Heart right ventricle (tissue), 16 donors: ENCODE data around the gene GAS5. TPM values are rescaled to one million over a fixed set of nuclear protein-coding genes. Genes with fewer than 3 reads are reported as not detected.

ENCODE experiments used
- ATAC-seq, 8 donors: fragments of 200-7000 bp; cut with Tn5 transposase; one replicate each; pipeline ENCODE4 v1.9.1; 2020; ENCODE audit warnings: mild to moderate bottlenecking in 8 of 8, moderate library complexity in 8 of 8, moderate number of reproducible peaks in 1 of 8
- DNase-seq, 2 donors: peaks; one replicate each; pipeline ENCODE4 v3.0.0-alpha.2; 2020
- H3K27ac ChIP-seq, 10 donors: fragments of 200-600 bp; sonication (generic) in 2 of 10; one replicate each; pipeline versions ENCODE4 v1.5.0 to v1.8.0; 2020 to 2022; ENCODE audit warnings: mild to moderate bottlenecking in 3 of 10
- H3K27me3 ChIP-seq, 7 donors: fragments of 200-600 bp; one replicate each; pipeline ENCODE4 v1.8.0; 2021 to 2022; ENCODE audit warnings: mild to moderate bottlenecking in 2 of 7
- H3K36me3 ChIP-seq, 9 donors: fragments of 200-600 bp; sonication (generic) in 1 of 9; one replicate each; pipeline versions ENCODE4 v1.5.0 to v1.8.0; 2020 to 2022; ENCODE audit warnings: mild to moderate bottlenecking in 2 of 9
- H3K4me1 ChIP-seq, 9 donors: fragments of 200-600 bp; sonication (generic) in 1 of 9; one replicate each; pipeline versions ENCODE4 v1.5.0 to v1.8.0; 2020 to 2022; ENCODE audit warnings: mild to moderate bottlenecking in 4 of 9
- H3K4me3 ChIP-seq, 10 donors: fragments of 200-600 bp; sonication (generic) in 2 of 10; one replicate each; pipeline versions ENCODE4 v1.5.0 to v1.8.0; 2020 to 2022; ENCODE audit warnings: mild to moderate bottlenecking in 7 of 10, moderate library complexity in 2 of 10
- H3K9me3 ChIP-seq, 11 donors: fragments of 200-600 bp in 10 of 11; sonication (generic) in 2 of 11; one replicate each; pipeline versions ENCODE4 v1.5.0 to v1.8.0; 2013 to 2022; ENCODE audit warnings: mild to moderate bottlenecking in 2 of 11, control low read depth in 1 of 11, moderate library complexity in 1 of 11
- WGBS, 2 donors: extraction: QIAGEN DNeasy Blood & Tissue Kit; methylation state at CpG; one replicate each; pipeline ENCODE4 v1.1.7; 2013; ENCODE audit warnings: inconsistent platforms in 1 of 2; 5-methylcytosine and 5-hydroxymethylcytosine counted together
- intact Hi-C, 10 donors: fragments of 100-400 bp; cut with DNase I; formaldehyde crosslinking; loops; one replicate each; pipeline versions ENCODE4 v1.11.1 to v1.14.2; 2022
- polyA plus RNA-seq, 2 donors: library from polyadenylated mRNA; stranded (reverse); fragments of 200-250 nt; gene quantifications; one replicate each; pipeline ENCODE4 v1.2.3, GENCODE V29; 2013
- total RNA-seq, 10 donors: library from RNA; stranded (reverse); fragmentation: NEBNext Ultra II Directional in 3 of 10; extraction: Animal tissue kit (Norgen Biotek cat#: 25700) in 3 of 10; gene quantifications; one replicate each; pipeline versions ENCODE4 v1.2.1 to v1.2.4, GENCODE V29; 2021 to 2023
- TF ChIP-seq, protein P1 (sequence below), 9 donors: fragments of 200-600 bp; sonication (generic) in 2 of 9; IDR thresholded peaks; one replicate each; pipeline versions ENCODE4 v1.5.0 to v1.8.0; 2021 to 2022; ENCODE audit warnings: antibody characterized with exemption in 9 of 9, mild to moderate bottlenecking in 5 of 9, moderate library complexity in 1 of 9
- donor health status: Arrhythmogenic right ventricular cardiomyopathy.
- donor health status: ischemic (EF 13 %, LVEDD 7.1; RV severe dilation, severe dysfunction).
- donor health status: healthy with polysubstance abuse.
- donor health status: DM: no; HTN: yes; CAD: no.
- donor health status: DM: no; HTN: no; CAD: no.
- donor health status: ischemic (EF 25% LVEDD 6.9; RV normal size, moderate dysfunction).
- donor health status: ischemic (EF 25% LVEDD 5.7; RV mildly dilated, moderate dysfunction).
- donor health status: healthy.
- donor health status: DM: yes; HTN: yes; CAD: no.
- donor health status: Ischemic cardiomyopathy.
- donor health status: ischemic (EF 35%, LVEDD 5.7; RV mildly dilated, moderate dysfunction).
- donor health status: nonischemic (EF 11% LVEDD 7.7; RV severe dilation, severe dysfunction).
- donor health status: DM: yes; HTN: yes; CAD: no.
- donor health status: PGD.
- donor health status: ischemic (EF 29% LVEDD 5.4; RV normal size, mild dysfunction).
- donor health status: nonischemic (EF 23%, LVEDD 6.1; RV moderate dilation, normal function).

Gene GAS5
- total and polyA plus RNA-seq, 12 donors, result 33.1 to 151 (median 45.5) TPM

DNA sequence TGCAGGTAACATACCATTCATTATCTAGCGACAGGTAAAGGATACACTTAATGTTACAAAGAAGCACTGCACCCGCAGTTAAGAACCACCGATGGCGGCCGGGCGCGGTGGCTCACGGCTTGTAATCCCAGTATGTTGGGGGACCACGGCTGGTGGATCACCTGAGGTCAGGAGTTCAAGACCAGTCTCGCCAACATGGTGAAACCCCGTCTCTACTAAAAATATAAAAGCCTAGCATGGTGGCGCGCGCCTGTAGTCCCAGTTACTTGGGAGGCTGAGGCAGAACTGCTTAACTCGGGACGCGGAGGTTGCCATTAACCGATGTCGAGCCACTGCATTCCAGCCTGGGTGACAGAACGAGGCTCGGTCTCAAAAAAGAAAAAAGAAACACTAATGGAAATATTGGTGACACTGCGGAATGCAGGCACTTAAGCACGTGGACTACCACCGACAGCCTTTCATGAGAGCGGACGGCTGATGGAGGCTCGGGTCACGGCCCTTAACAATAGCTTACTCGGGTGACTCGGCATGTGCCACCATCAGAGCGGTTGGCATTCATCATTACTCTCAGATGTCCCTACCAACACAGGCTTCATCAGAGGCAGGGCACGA is 542 bp downstream of the GAS5 start:
- peaks cover 0 to 66% (median 44%) of the 10 kb centered on the region in 9 donors for H3K36me3 ChIP-seq
- peak overlapping the region; percentile 61 to 94 (median 87) for H3K4me3 ChIP-seq
- peak in 4 of 8 donors; percentile 6 to 15 (median 12) for ATAC-seq
- intact Hi-C loops, result loop anchor here in 3 of 10 donors (2.0 to 10.0 kb wide), 4 partner anchors 40 to 288 kb away; partner anchors contain the start of genes RC3H1 (in 2 of the 3), CENPL (in 1 of the 3), DARS2 (in 1 of the 3) and RABGAP1L (in 1 of the 3)
- no peaks in the 10 kb centered on the region for H3K27me3 ChIP-seq
- WGBS, 2 donors, result 5 to 8% methylated on average over 32 of the region's 32 CpGs
- peak overlapping the region; percentile 94 to 99 (median 98) for H3K27ac ChIP-seq
- DNase-seq, result peak; percentile 7 to 16
- no peaks in the 10 kb centered on the region for H3K9me3 ChIP-seq
- peaks cover 4 to 67% (median 58%) of the 10 kb centered on the region in 9 donors for H3K4me1 ChIP-seq
- TF ChIP-seq, protein P1, sequence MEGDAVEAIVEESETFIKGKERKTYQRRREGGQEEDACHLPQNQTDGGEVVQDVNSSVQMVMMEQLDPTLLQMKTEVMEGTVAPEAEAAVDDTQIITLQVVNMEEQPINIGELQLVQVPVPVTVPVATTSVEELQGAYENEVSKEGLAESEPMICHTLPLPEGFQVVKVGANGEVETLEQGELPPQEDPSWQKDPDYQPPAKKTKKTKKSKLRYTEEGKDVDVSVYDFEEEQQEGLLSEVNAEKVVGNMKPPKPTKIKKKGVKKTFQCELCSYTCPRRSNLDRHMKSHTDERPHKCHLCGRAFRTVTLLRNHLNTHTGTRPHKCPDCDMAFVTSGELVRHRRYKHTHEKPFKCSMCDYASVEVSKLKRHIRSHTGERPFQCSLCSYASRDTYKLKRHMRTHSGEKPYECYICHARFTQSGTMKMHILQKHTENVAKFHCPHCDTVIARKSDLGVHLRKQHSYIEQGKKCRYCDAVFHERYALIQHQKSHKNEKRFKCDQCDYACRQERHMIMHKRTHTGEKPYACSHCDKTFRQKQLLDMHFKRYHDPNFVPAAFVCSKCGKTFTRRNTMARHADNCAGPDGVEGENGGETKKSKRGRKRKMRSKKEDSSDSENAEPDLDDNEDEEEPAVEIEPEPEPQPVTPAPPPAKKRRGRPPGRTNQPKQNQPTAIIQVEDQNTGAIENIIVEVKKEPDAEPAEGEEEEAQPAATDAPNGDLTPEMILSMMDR (IDR thresholded peaks at IDR 0.05), result no peak

DNA sequence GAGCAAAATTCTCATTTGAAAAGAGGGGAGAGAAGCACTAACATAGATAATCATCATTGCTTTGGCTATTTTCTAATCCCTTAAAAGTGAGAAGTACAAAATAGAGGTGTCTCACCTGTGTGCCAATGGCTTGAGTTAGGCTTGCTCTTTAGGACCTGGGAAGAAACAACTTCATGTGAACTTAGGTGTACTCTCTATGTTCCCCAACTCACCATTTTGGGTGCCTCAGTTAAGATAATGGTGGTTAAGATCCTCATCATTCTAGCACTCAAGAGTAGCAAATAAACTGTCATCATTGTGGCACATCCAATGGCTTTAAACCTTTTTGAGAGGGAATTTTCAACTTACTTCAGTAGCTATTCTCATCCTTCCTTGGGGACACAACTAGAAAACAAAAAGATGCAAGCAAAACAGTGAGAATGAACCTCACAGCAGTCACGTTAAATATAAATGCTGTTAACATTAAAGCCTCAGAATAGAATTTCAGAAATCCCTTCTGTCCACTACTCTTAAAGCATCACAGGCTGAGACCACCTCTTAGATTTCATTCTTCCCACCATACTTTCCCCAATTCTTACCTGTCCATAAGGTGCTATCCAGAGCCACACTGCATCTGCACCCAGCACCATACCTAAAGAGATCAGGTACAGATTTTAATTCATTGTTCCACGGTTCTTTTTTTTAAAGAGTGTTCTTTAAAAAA is 1.2 kb downstream of the GAS5 start:
- no peak for ATAC-seq
- H3K9me3 ChIP-seq, result no peaks in the 10 kb centered on the region
- no peaks in the 10 kb centered on the region for H3K27me3 ChIP-seq
- peaks cover 4 to 63% (median 55%) of the 10 kb centered on the region in 9 donors for H3K4me1 ChIP-seq
- peaks cover 0 to 71% (median 45%) of the 10 kb centered on the region in 9 donors for H3K36me3 ChIP-seq
- H3K4me3 ChIP-seq, result peak overlapping the region in 9 of 10 donors; percentile 61 to 90 (median 87)
- WGBS, 2 donors, result 21 to 28% methylated on average over 2 of the region's 2 CpGs
- H3K27ac ChIP-seq, result peak overlapping the region in 7 of 10 donors; percentile 94 to 99 (median 98)
- intact Hi-C loops, result loop anchor here in 3 of 10 donors (2.0 to 10.0 kb wide), 4 partner anchors 39 to 288 kb away; partner anchors contain the start of genes RC3H1 (in 2 of the 3), CENPL (in 1 of the 3), DARS2 (in 1 of the 3) and RABGAP1L (in 1 of the 3)
- no peak for DNase-seq
- TF ChIP-seq, protein P1 (IDR thresholded peaks at IDR 0.05), result no peak

DNA sequence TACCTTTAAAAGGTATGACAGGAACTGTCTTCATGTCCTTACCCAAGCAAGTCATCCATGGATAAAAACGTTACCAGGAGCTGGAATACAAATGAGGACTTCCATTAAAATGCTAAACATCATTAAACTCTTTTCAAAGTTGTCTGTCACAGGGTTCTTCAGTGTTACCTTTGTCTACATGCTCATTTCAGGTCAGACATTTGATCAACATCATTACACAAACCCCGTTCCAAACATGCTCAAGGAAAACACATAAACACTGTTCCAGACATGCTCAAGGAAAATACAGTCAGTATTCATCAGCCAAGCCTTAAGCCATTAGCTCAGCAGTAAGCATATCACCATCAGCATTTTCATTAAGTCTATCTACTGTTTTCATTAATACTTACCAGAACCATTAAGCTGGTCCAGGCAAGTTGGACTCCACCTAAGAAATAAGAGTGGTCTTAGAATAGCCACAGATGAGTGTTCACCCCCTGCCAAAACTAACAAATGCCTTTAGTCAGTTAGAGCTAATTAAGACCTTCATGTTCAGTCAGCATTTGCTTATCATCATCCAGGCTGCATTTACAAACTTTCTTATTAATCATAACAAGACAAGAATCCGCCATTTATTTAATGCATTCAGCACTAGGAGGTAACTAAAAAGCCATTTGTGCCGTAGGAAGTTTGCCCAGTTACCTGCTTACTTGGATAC is 2.2 kb downstream of the GAS5 start:
- 37 to 48% methylated on average over 4 of the region's 4 CpGs for WGBS, 2 donors
- TF ChIP-seq, protein P1 (IDR thresholded peaks at IDR 0.05), result no peak
- ATAC-seq (no peak), DNase-seq (no peak)
- H3K27ac ChIP-seq, result peak overlapping the region in 3 of 10 donors; percentile 1 to 98 (median 33)
- H3K9me3 ChIP-seq, result no peaks in the 10 kb centered on the region
- H3K27me3 ChIP-seq, result no peaks in the 10 kb centered on the region
- peaks cover 4 to 53% (median 45%) of the 10 kb centered on the region in 9 donors for H3K4me1 ChIP-seq
- peaks cover 0 to 71% (median 45%) of the 10 kb centered on the region in 9 donors for H3K36me3 ChIP-seq
- H3K4me3 ChIP-seq, result peak overlapping the region in 3 of 10 donors; percentile 76 to 87 (median 81)
- intact Hi-C loops, result loop anchor here in 3 of 10 donors (2.0 to 10.0 kb wide), 4 partner anchors 38 to 289 kb away; partner anchors contain the start of genes RC3H1 (in 2 of the 3), CENPL (in 1 of the 3), DARS2 (in 1 of the 3) and RABGAP1L (in 1 of the 3)
